ENCODE results near the gene INPP4B.
"Not testable (repeated sequence)": the region's sequence is repeated elsewhere in the genome, so short reads cannot be mapped to it uniquely, and the experiment has no call there.

The INPP4B gene

GRCh38 chr4:142068304-142068703 is 777.8 kb downstream of the INPP4B start:
- not testable (repeated sequence) for DNase-seq

- DNase-seq, result not testable (repeated sequence)
These were observed 779.5 kb downstream of the INPP4B start for GRCh38 chr4:142066562-142066961.

GRCh38 chr4:142065086-142065647 is 780.9 kb downstream of the INPP4B start:
- no peak for DNase-seq

GRCh38 chr4:142064181-142064580 is 781.9 kb downstream of the INPP4B start:
- DNase-seq, result no peak

GRCh38 chr4:142045996-142046395 is 800.1 kb downstream of the INPP4B start:
- DNase-seq, result no peak

GRCh38 chr4:142044271-142044670 is 801.8 kb downstream of the INPP4B start:
- DNase-seq, result no peak

GRCh38 chr4:142043509-142043908 is 802.6 kb downstream of the INPP4B start:
- DNase-seq, result no peak

- DNase-seq, result no peak
These were observed 804.3 kb downstream of the INPP4B start for GRCh38 chr4:142041788-142042187.

GRCh38 chr4:142040043-142040442 is 806.1 kb downstream of the INPP4B start:
- DNase-seq, result no peak

GRCh38 chr4:142036795-142037583 is 809.1 kb downstream of the INPP4B start:
- no peak for DNase-seq

- no peak for DNase-seq
These were observed 810.5 kb downstream of the INPP4B start for GRCh38 chr4:142035566-142035965.

- DNase-seq, result no peak
These were observed 812.0 kb downstream of the INPP4B start for GRCh38 chr4:142034101-142034500.

GRCh38 chr4:142030010-142030409 is 816.1 kb downstream of the INPP4B start:
- DNase-seq, result no peak

- no peak for DNase-seq
These were observed 824.3 kb downstream of the INPP4B start for GRCh38 chr4:142021761-142022160.

GRCh38 chr4:142021181-142021580 is 824.9 kb downstream of the INPP4B start:
- no peak for DNase-seq

- DNase-seq, result no peak
These were observed 830.1 kb downstream of the INPP4B start for GRCh38 chr4:142016031-142016430.

- no peak for DNase-seq
These were observed 836.4 kb downstream of the INPP4B start for GRCh38 chr4:142009751-142010150.

GRCh38 chr4:142005519-142005918 is 840.6 kb downstream of the INPP4B start:
- DNase-seq, result no peak

GRCh38 chr4:141999446-142000143 is 846.5 kb downstream of the INPP4B start:
- DNase-seq, result no peak

GRCh38 chr4:141995056-141995455 is 851.0 kb downstream of the INPP4B start:
- DNase-seq, result no peak

GRCh38 chr4:141977433-141977832 is 868.7 kb downstream of the INPP4B start:
- no peak for DNase-seq

Data from right kidney (tissue), 1 donor.